Muscle layer of colon (tissue), 2 donors: ENCODE measurements around the gene PEX5.
"Not testable (repeated sequence)": the region's sequence is repeated elsewhere in the genome, so short reads cannot be mapped to it uniquely, and the experiment has no call there.

Source experiments
- H3K27ac ChIP-seq: one replicate; pipeline ENCODE4 v1.7.0; 2013; ENCODE audit warnings: low read depth, mild to moderate bottlenecking, low read length, moderate library complexity
- H3K27me3 ChIP-seq, 2 donors: one replicate each; pipeline ENCODE4 v1.7.0; 2013; ENCODE audit warnings: low read length in 2 of 2, mild to moderate bottlenecking in 2 of 2; ENCODE audit not compliant: insufficient read depth in 2 of 2, control insufficient read depth in 1 of 2
- H3K36me3 ChIP-seq: one replicate; pipeline ENCODE4 v1.7.0; 2013; ENCODE audit warnings: mild to moderate bottlenecking, low read length; ENCODE audit not compliant: insufficient read depth
- H3K4me1 ChIP-seq: one replicate; pipeline ENCODE4 v1.7.0; 2013; ENCODE audit warnings: mild to moderate bottlenecking, low read length; ENCODE audit not compliant: insufficient read depth
- H3K4me3 ChIP-seq, 2 donors: one replicate each; pipeline ENCODE4 v1.7.0; 2013; ENCODE audit warnings: low read length in 2 of 2, low read depth in 1 of 2, mild to moderate bottlenecking in 1 of 2, moderate library complexity in 1 of 2
- H3K9ac ChIP-seq: one replicate; pipeline ENCODE4 v1.7.0; 2013; ENCODE audit warnings: low read length
- H3K9me3 ChIP-seq: one replicate; pipeline ENCODE4 v1.7.0; 2013; ENCODE audit warnings: mild to moderate bottlenecking, low read length
- donor health status: abdominal sarcoma.
- donor health status: Adenocarcinoma of cecum.

PEX5 gene

DNA sequence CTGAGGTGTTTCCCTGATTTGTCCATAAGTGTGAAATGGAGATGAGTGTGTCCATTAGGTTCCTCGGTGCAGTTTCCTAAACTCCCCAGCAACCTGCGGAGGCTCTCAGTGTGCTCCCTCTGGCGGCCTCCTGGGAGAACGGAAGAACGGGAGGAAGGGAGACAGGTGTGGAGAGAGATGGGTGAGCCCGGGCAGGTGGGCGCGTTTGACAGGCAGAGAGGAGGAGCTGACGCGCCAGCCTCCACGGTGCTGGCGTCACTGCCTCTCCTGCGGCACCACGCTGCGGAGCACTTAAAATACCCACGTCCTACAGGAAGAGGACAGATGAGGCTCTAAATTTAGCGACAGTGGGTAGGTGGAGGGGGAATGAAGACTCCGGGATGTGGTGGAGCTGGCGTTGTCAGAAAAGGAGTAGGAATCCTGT lies 26.8 kb upstream of the PEX5 start:
- H3K4me3 ChIP-seq, result no peak overlapping the region
- no peak overlapping the region for H3K9ac ChIP-seq
- H3K36me3 ChIP-seq, result no peaks in the 10 kb centered on the region
- no peaks in the 10 kb centered on the region for H3K4me1 ChIP-seq
- peaks cover 0 to 21% of the 10 kb centered on the region in 2 donors for H3K27me3 ChIP-seq
- no peaks in the 10 kb centered on the region for H3K9me3 ChIP-seq
- no peak overlapping the region for H3K27ac ChIP-seq

DNA sequence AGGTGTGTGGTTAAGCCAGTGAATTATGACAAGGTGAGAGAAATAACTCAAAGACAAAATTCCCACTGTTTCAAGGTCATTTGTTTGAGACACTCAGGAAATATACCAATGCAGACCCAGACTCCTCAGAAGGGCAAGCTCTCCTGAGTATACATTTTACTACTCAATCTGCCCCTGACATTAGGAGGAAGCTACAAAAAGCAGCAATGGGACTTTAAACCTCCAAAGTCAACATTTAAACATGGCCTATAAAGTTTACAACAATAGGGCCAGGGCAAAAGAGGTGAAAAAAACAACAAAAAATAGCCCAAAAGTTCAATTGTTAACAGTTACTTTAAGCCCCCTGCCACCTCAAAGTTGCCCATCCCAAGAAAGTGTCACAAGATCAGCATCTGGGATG lies 19.5 kb upstream of the PEX5 start:
- H3K9ac ChIP-seq, result no peak overlapping the region
- H3K36me3 ChIP-seq, result no peaks in the 10 kb centered on the region
- no peaks in the 10 kb centered on the region for H3K4me1 ChIP-seq
- no peaks in the 10 kb centered on the region for H3K9me3 ChIP-seq
- no peak overlapping the region for H3K4me3 ChIP-seq
- H3K27ac ChIP-seq, result no peak overlapping the region
- no peaks in the 10 kb centered on the region for H3K27me3 ChIP-seq

DNA sequence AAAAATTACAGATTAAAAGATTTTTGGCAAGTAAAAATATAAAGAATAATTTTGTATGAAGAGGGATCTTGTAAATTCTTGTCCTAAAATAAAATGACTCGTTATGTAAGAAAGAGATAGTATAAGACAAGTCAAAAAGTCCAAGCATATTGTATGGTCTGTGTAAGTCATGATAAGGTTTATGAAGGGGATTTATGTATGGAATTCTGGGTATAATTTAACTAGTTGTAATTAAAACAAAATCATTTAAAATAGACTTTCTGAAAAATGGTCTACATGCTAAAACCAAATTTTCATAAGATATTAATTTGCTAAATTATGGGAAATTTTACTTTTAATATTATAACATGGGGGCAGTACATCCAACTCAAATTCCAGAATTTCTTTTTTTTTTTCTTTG lies 17.6 kb upstream of the PEX5 start:
- Histone ChIP-seq H3K27ac (no peak overlapping the region), H3K9me3 (no peaks in the 10 kb centered on the region), H3K9ac (no peak overlapping the region), H3K36me3 (no peaks in the 10 kb centered on the region), H3K4me1 (no peaks in the 10 kb centered on the region), H3K27me3 (no peaks in the 10 kb centered on the region), H3K4me3 (no peak overlapping the region)

DNA sequence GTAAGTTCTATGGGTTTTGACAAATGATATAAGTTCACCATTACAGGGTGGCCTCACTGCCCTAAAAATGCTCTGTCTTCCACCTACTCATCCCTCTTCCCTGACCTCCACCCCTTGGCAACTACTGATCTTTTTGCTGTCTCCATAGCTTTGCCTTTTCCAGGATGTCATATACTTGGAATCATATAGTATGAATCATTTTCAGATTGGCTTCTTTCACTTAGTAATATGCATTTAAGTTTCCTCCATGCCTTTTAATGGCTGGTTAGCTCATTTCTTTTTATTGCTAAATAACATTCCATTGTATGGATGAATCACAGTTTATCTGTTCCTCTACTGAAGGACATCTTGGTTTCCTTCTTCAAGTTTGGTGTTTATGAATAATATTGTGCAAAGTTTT lies 14.0 kb upstream of the PEX5 start:
- no peaks in the 10 kb centered on the region for H3K9me3 ChIP-seq
- H3K4me1 ChIP-seq, result no peaks in the 10 kb centered on the region
- no peak overlapping the region for H3K4me3 ChIP-seq
- H3K36me3 ChIP-seq, result no peaks in the 10 kb centered on the region
- no peak overlapping the region for H3K27ac ChIP-seq
- H3K9ac ChIP-seq, result no peak overlapping the region
- no peaks in the 10 kb centered on the region for H3K27me3 ChIP-seq

DNA sequence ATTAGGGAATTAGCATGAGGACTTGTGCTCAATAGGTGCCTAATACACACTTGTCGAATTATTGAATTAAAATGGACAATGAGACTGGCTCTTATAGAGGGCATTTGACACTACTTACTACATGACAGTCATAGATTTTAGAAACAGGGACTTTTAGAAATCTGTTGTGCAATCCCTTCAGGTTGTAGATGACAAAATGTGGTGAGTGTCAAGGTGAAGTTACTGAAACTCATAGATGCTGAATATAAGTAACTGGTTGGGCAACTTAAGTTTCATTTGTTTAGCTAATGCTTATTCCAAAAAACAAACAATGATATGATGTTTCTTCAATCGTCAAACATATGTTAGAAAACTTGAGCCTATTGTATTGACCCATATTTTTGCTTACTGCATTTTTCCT lies 12.9 kb upstream of the PEX5 start:
- no peak overlapping the region for H3K9ac ChIP-seq
- H3K4me1 ChIP-seq, result no peaks in the 10 kb centered on the region
- H3K27me3 ChIP-seq, result no peaks in the 10 kb centered on the region
- H3K9me3 ChIP-seq, result no peaks in the 10 kb centered on the region
- H3K27ac ChIP-seq, result no peak overlapping the region
- H3K36me3 ChIP-seq, result no peaks in the 10 kb centered on the region
- H3K4me3 ChIP-seq, result no peak overlapping the region

DNA sequence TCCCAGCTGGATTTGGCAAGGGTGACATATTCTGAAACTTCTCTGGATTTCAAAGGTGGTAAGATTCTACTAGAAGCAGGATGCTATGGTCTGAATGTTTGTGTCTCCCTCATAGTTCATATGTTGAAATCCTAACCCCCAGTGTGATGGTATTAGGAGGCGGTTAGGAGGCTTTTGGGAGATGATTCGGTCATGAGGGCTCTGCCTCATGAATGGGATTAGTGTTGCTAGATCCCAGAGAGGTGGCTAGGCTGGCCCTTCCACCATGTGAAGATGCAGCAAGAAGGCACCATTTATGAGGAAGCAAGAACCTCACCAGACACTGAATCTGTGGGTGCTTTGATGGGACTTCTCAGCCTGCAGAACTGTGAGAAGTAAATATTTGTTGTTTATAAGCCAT lies 11.0 kb upstream of the PEX5 start:
- Histone ChIP-seq H3K27me3 (no peaks in the 10 kb centered on the region), H3K4me1 (no peaks in the 10 kb centered on the region), H3K36me3 (no peaks in the 10 kb centered on the region), H3K27ac (no peak overlapping the region), H3K9ac (no peak overlapping the region), H3K4me3 (no peak overlapping the region), H3K9me3 (no peaks in the 10 kb centered on the region)

DNA sequence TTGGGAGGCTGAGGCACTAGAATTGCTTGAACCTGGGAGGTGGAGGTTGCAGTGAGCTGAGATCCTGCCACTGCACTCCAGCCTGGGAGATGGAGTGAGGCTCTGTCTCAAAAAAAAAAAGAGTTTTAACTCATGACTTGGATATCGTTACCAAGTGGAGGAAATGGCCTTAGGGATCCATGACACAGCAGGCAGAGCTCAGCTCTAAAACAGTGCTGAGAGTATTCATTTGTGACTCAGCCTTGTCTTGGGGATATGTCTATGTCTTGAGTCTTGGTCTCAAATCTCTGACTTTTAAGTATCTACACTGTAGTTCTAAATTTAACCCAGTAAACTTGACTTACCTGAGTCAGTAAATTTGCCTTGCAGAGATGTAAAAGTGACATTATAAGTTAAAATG lies 8.8 kb upstream of the PEX5 start:
- Histone ChIP-seq H3K4me3 (no peak overlapping the region), H3K36me3 (no peaks in the 10 kb centered on the region), H3K4me1 (no peaks in the 10 kb centered on the region), H3K27ac (no peak overlapping the region), H3K9ac (no peak overlapping the region), H3K27me3 (no peaks in the 10 kb centered on the region), H3K9me3 (no peaks in the 10 kb centered on the region)

DNA sequence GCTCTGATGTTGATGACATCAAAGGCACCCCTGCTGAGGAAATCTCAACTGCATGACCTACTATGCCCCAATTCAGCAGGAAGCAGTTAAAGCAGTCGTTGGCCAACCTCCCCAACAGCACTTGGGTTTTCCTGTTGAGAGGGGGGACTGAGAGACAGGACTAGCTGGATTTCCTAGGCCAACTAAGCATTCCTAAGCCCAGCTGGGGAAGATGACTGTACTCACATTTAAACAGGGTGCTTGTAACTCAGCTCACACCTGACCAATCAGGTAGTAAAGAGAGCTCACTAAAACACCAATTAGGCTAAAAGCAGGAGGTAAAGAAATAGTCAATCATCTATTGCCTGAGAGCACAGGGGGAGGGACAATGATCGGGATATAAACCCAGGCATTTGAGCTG lies 3.4 kb upstream of the PEX5 start:
- H3K4me1 ChIP-seq, result peaks cover 16% of the 10 kb centered on the region
- H3K27ac ChIP-seq, H3K27me3 ChIP-seq, H3K9ac ChIP-seq, H3K9me3 ChIP-seq, H3K4me3 ChIP-seq, H3K36me3 ChIP-seq: not testable (repeated sequence)

DNA sequence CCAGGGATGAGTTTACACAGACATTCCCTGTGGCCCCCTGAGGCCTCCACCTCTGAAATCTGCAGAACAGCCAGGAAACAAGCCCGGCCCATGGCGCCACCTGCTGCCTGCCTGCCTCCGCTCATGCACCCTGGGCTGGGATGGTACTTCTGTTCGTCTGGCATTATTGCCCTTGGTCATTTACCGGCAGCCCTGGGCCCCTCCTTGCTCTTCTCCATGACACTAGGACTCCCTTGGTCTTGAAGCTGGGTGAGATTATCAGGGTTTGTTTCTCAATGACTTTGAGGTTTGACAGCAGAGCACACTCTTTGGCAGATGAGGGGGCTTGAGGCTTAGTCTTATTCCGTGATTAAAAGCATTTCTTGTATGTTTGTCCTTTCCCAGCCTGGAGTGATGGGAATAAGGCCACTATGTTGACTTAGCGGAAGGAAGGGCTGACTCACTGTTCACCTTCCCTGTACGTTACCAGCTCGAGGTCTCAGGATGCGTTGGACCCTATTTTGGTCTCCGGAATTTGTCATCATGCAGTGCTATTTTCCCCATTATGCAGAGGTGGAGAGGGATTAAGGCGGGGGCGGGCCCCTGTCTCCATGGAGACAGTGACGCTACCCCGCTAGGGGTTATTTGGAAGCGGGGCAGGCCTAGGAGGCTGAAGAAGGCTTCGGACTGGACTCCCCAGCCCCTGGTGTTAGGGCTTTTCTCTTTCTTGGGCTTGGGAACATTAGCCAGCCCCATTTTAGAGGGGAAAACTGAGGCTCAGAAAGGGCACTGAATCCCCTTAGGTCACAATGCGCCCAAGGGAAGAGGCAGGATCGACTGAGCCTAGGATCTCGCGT lies 706 bp upstream of the PEX5 start:
- no peaks in the 10 kb centered on the region for H3K9me3 ChIP-seq
- peak overlapping the region; percentile 59 to 94 for H3K4me3 ChIP-seq
- peaks cover 18% of the 10 kb centered on the region for H3K4me1 ChIP-seq
- H3K27ac ChIP-seq, result peak overlapping the region; percentile 88
- H3K27me3 ChIP-seq, result no peaks in the 10 kb centered on the region
- H3K9ac ChIP-seq, result peak overlapping the region; percentile 71
- peaks cover 20% of the 10 kb centered on the region for H3K36me3 ChIP-seq

DNA sequence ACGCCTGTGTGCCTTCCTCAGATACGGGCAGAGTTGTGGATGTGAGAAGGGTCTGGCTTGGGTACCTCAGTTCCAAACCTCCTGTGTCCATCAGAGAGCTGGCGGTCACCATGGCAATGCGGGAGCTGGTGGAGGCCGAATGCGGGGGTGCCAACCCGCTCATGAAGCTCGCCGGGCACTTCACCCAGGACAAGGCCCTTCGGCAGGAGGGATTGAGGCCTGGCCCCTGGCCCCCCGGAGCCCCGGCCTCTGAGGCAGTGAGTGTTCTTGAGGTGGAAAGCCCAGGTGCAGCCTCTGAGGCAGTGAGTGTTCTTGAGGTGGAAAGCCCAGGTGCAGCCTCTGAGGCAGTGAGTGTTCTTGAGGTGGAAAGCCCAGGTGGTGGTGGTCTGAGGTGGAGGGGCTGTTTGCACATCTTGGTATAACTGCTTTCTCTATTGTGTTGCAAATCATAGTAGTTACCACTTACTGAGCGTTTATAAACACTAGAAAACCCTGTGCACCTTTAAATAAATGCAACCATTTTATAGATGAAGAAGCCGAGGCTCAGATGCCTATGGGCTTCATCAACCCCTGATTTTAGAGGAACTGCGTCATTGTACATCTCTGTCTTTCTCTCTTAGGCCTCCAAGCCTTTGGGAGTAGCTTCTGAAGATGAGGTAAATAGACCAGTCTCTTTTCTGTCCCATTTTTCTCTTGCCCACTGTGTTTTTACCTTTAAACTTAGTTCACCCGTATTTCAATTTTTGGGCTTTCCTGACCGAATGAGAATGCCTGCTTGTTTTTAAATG lies 976 bp downstream of the PEX5 start:
- Histone ChIP-seq H3K4me3 (peak overlapping the region; percentile 59 to 94), H3K9me3 (no peaks in the 10 kb centered on the region), H3K36me3 (peaks cover 20% of the 10 kb centered on the region), H3K9ac (peak overlapping the region; percentile 22), H3K27me3 (no peaks in the 10 kb centered on the region), H3K4me1 (peaks cover 18% of the 10 kb centered on the region), H3K27ac (peak overlapping the region; percentile 88)

DNA sequence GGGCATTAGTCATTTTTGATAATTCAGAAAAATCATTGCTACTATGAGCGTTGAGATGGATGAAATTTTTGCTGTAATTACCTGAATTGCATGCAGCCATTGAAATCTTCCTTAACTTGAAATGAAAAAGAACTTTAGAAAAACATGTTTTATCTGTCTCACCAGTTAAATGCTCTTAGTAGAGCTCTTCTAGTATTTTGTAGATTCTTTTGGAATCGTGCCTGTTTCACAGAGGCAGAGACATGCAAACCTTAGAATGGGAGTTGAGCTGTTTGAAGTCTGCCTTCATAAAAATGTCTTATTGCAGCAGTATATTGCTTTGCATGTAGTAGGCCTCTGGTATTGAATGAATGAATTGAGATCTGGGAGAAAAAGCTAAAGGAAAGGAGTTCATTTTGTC lies 4.2 kb downstream of the PEX5 start:
- no peak overlapping the region for H3K4me3 ChIP-seq
- H3K4me1 ChIP-seq, result peaks cover 9% of the 10 kb centered on the region
- H3K27ac ChIP-seq, result no peak overlapping the region
- no peaks in the 10 kb centered on the region for H3K9me3 ChIP-seq
- peaks cover 20% of the 10 kb centered on the region for H3K36me3 ChIP-seq
- no peak overlapping the region for H3K9ac ChIP-seq
- H3K27me3 ChIP-seq, result no peaks in the 10 kb centered on the region
